Hematopoietic multipotent progenitor cell treated with erythropoietin and hydrocortisone succinate and interleukin-3 and kit ligand, for 17 days (in vitro differentiated cells): ENCODE measurements around the gene TPBGL.

ENCODE experiments used
- DNase-seq: peaks from one replicate; pipeline ENCODE4 v3.0.0-alpha.2; 2015; ENCODE audit warnings: low spot score

TPBGL gene

GRCh38 chr11:75246006-75246670 is 5.6 kb downstream of the TPBGL start:
- no peak for DNase-seq

DNA sequence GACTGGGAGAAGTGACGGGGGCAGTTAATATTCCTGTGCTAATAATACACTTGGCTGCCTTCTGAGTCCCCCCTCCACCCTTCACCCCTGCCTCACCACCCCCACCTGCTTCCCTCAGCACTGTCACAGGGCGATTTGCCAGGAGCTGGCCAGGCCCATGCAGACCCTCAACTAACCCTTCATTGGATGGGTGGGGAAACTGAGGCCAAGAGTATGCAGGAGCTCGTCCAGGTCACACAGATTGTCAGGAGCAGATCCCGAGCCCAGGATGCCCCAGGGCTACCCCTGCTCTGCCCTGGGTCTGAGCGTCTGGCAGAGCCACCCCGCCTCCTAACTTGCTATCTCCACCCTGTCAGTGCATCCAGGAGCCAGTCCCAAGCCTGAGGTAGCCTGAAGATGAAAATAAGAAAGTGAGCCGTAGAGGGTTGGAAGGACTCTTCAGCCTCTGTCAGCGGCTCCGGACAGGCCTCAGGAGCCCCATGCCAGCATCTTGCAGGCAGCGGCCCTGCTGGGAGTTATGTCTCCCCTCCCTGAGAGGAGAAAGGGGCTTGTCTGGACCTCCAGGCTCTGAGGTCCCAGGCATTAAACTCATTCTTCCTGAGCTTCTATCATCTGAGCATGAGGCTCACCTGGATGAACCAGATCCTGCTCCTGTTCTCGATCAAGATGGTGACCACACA is 6.2 kb downstream of the TPBGL start:
- DNase-seq, result no peak

- no peak for DNase-seq
These were observed 8.3 kb downstream of the TPBGL start for GRCh38 chr11:75248924-75249256.

GRCh38 chr11:75249704-75250103 is 9.1 kb downstream of the TPBGL start:
- no peak for DNase-seq

DNA sequence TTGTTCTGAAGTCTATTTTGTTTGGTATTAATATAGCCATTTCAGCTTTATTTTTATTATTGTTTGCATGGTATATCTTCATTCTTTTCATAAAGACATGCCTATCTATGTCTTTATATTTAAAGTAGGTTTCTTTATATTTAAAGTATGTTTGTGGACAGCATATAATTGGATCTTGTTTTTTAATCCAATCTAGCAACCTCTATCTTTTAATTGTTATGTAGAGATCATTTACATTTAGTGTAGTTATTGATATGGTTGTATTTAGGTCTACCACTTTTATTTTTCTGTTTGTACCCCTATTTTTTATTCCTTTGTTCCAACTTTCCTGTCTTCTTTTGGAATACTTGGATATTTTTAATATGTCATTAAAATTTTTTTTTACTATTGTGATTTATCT is 13.8 kb downstream of the TPBGL start:
- DNase-seq, result no peak

- no peak for DNase-seq
These were observed 20.0 kb downstream of the TPBGL start for GRCh38 chr11:75260396-75261170.

- DNase-seq, result no peak
These were observed 21.4 kb downstream of the TPBGL start for GRCh38 chr11:75261902-75262361.

DNA sequence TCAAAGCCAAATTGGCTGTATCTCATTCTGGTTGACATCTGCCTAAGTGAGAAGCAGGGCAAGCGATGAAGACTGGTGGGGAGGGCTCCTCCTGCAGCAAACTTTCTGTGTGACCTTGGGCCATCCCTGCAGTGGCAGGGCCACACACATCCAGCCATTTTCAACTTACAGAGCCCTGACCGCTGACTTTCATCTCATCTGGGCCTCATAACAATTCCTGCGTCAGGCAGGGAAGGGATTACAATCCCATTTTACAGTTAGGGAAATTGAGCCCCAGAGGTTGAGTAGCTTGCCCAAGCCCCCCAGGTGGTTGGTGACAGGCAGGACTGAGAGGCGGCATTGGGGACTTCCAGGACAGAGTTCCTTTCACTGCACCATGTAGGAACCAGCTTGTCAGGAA is 21.9 kb downstream of the TPBGL start:
- DNase-seq, result no peak

DNA sequence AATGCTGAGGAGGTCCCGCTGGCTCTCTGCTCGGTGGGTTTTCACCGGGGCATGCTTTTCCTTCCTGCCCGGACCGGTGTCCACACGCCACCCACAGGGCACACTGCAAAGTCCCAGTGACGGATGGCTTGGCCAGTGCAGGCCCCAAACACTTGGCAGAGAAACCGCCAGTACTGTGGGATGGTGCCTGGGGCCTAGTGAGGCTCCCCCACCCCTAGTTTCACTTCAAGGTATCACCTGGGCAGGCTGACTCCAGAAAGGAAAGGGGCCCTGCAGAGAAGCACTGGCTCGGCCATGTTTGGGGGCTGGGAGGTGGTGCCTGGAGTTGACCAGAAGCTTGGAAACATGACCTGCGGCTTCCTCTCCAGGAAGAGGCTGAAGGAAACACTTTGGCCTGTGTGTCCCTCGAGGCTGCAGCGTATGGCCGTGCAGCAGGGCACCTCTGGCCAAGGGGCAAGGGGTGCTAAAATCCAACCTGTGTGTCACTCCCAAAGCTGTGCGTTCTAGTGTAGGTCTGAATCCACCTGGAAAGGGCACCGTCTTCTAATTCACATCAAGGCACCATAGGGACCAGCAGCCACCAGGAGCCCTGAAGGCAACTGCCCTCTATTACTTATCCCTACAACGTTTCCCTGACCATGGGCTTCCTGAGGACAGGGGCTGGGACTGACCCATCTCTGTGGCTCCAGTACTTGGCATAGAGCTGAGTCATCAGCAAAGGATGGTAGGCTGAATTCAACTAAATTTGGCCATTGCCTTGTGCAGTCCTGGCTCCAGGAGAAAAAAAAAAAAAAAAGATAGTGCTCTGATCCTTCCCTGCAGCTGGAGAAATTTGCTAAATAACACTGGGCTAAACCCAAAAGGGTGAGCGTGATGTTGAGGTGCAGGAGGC is 22.6 kb downstream of the TPBGL start:
- no peak for DNase-seq

- DNase-seq, result no peak
These were observed 23.4 kb downstream of the TPBGL start for GRCh38 chr11:75263944-75264349.

- no peak for DNase-seq
These were observed 23.8 kb downstream of the TPBGL start for GRCh38 chr11:75264356-75264755.

DNA sequence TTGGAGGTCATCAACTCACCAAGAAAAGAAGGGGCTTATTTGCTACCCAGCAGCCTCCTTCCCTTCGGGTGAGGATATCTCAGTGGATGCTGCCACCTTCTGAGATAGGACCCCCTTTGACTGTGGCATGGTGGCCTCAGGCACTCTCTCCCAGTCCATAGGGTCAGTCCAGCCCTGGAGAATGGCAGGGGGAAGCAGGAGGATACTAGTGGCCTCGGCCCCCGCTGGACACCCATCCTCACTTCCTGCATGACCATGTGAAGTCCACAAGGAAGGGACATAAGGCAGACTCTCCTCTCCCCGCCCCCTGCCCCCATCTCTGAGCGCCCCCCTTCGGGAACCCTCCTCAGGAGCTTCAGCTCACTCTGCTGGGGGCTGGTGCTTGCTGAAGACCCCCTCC is 24.4 kb downstream of the TPBGL start:
- no peak for DNase-seq

- DNase-seq, result no peak
These were observed 25.4 kb downstream of the TPBGL start for GRCh38 chr11:75265851-75266531.

DNA sequence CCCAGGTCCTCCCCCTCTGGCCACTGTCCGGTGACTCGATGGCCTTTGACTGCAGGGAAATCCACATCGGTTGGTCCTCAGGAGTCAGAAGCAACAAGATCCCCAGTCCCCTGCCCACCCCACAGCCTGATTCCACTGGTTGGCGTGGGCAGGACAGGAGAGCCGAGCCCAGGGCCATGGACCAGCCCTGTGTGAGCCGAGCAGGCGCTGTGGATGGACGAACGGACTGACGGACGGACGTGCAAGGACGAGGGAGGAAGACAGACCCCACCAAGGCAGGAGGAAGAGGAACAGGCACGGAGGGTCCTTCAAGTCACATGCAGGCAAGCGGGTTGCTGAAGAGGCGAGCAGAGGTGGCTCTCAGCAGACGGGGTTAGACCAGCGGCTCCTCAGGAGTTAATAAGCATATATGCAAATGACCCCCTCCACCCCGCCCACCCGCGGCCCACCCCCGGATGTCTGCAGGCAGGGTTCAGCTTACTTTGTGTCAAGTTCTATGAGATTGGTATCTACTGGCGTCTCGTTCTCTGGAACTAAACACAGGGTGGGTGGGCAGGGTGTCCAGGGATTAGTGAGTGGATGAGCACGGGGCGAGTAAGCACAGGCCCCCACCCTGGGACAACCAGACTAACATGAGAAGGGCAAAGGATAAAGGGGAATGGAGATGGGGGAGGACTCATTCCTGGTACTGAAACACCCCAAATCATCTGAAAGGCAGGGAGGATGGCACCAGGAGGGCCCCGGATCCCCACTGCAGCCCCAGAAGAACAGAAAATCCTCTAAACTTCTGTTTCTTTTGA is 26.8 kb downstream of the TPBGL start:
- DNase-seq, result no peak

- no peak for DNase-seq
These were observed 28.2 kb downstream of the TPBGL start for GRCh38 chr11:75268626-75269366.

DNA sequence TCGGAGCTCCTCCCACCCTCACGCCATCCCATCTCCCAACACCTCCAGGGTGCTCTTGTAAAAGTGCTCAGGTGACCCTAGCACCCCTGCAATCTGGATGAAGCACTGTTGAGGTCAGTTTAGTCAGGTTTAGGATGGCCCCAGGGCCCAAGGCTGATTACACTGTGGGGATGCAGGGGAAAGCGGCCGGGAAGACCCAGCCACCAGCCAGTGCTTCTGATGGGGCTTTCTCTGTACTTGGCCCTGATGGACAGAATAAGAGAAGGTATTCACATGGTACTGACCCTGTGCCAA is 28.7 kb downstream of the TPBGL start:
- DNase-seq, result no peak

DNA sequence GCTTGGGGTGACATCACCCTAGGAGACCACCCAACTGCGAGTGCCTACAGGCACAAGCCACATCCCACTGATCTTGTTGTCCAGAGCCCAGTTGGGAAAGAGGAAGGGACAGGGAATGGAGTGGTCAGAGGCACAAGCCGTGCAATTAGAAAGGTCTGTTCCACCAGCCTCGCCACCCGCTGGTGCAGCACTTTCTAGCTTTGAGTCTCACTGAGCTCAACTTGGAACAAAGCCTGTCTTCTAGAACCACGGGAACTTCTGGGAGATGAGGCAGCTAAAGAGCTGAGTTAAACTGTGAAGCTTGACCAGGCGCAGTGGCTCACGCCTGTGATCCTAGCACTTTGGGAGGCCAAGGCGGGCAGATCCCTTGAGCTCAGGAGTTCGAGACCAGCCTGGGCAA is 29.3 kb downstream of the TPBGL start:
- no peak for DNase-seq

- DNase-seq, result no peak
These were observed 30.4 kb downstream of the TPBGL start for GRCh38 chr11:75270896-75271418.

DNA sequence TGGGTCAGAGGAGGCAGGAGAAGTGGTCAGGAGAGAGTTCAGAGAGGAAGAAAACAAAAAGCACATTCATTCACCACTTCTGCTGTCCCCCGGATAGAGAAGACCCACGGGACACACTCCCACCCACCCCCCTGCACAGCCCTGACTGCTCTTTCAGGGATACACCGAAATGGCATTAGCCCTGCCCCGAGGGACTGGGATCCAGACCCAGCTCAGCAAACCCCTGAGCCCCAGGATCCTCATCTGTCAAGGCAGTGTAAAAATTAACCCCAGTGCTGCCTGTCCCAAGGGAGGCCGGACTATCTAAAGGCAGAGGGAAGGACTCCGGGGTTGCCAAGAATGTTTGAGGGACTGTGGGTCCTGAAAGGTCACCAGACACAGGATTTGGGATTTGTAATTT is 31.2 kb downstream of the TPBGL start:
- no peak for DNase-seq

- DNase-seq, result no peak
These were observed 31.8 kb downstream of the TPBGL start for GRCh38 chr11:75272391-75272790.
